Measurements from ENCODE around the gene CSTF1.
"Not testable (repeated sequence)": the region's sequence is repeated elsewhere in the genome, so short reads cannot be mapped to it uniquely, and the experiment has no call there.

Gene CSTF1

GRCh38 chr20:56409521-56409920, 17.1 kb downstream of the CSTF1 start:
- DNase-seq (ENCODE audit: low read depth): peak; percentile 34

GRCh38 chr20:56409956-56410355, 17.5 kb downstream of the CSTF1 start:
- no peak for DNase-seq (ENCODE audit: low read depth)

DNA sequence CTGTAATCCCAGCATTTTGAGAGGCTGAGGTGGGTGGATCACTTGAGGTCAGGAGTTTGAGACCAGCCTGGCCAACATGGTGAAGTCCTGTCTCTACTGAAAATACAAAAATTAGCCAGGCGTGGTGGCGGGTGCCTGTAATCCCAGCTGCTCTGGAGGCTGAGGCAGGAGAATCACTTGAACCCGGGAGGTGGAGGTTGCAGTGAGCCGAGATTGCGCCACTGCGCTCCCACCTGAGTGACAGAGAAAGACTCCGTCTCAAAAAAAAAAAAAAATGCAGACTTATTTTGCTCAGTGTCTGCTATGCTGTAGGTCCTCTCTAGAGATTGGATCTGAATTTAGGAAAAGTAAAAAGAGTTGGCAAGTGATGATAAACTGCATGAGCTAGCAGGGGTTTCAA, 18.8 kb downstream of the CSTF1 start:
- not testable (repeated sequence) for DNase-seq (ENCODE audit: low read depth)

DNA sequence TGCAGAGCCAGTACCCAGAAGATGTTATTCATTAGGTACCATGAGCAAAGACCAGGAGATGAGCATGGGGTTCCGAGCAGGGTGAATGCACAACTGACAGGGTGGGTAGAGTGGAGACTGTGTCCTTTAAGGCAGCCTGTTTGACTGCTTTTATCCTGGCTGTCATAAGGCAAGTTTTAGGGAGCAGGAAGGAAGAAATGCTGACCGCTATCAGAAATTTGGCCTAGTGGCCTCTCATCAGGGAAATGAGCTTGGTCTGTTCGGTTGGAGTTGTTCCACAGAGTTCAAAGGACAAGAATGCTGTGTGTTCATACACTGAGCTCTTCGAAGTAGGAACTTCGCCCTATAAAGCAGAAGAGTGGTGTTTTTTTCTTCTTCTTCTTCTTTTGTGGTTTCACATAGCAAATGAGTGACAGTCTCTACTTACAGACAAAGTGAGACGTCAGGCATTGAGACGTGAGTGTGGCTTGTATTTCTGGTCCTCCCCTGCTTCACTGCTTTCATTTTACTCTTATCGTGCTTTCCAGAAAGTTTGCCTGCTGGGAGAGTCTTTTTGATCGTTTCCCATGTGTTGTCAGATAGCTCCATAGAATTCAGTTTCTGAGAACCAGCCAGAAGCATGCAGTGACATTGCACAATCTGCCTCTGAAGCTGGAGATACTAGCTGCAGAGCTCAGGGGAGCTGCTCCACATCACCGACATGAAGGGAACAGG, 19.5 kb downstream of the CSTF1 start, which contains the start of gene CASS4:
Gene CASS4, plus strand, starts transcription at position 502 of the 714 bp plus-strand sequence. Its CDS starts 199 bp downstream, at position 701.
- peak; percentile 23 for DNase-seq (ENCODE audit: low read depth)

GRCh38 chr20:56412473-56412790, 20.0 kb downstream of the CSTF1 start:
- DNase-seq (ENCODE audit: low read depth): no peak

DNA sequence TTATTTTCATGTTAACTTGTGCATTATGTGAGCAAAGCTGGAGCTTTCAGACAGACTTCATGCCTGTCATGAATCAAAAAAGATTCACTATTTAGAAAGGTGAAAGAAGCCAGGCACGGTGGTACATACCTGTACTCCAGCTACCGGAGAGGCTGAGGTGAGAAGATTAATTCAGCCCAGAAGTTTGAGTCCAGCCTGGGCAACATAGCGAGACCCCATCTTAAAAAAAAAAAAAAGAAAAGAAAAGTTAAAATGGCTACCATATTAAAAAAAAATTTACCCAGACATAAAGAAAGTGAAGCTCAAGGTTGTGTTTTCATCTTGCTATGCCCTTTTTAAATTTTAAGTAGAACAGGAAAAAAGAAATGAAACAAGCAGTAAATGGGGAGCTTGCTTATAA, 20.5 kb downstream of the CSTF1 start:
- no peak for DNase-seq (ENCODE audit: low read depth)

DNA sequence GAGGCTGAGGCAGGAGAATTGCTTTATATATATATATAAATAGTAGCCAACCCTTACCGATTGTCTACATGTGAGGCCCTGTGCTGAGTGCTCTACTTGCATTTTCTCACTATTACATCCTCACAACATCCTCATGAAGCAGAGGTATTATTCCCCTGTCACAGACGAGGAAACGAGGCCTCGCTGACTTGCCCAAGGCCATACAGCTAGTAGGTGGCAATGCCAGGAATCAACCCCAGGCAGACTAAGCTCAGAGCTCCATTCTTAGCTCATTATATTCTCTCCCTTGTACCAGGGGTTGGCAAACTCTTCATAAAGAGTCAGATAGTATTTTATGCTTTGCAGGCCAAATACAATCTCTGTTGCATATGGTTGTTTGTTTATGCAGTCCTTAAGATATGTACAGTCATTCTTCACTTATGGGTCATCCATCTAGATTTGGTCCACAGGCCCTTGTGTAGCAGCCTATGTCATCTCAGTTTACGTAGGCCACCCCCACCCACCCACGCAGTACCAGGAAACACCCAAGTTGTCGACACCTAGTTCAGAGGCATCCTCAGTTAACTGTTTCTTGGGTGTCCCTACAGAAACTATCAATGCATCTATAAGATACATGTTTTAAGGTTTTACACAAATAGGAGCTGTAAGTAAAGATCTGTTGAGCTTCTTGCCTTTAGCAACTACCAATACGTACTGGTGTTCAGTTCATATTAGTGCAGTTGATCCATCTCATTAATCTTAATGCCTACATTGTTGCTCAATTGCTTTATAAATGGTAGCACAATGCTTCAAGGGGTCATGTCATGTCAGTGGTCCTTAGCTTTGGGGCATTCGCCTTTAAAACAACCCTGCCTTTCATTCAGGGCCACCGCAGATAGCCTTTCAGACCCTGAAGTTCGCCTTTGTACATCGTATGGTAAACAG, 22.7 kb downstream of the CSTF1 start:
- DNase-seq (ENCODE audit: low read depth): peak; percentile 83

DNA sequence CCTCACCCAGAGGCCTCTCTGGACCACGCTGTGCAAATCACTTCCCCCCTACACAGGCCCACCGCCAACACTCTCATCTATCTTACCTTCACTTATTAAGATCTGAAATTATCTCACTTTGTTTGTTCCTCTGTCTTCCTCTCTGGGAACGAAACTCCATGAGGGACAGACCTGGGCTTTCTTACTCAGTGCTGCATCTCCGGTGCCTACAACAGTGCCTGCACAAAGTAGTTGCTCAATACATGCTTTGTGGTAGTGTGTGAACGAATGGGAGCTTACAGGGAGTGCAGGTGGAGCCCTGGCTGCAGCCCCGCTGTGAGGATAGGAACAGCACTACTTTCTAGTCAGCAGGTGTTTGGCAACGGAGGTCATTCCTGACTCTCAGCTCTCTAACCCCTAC, 25.0 kb downstream of the CSTF1 start:
- no peak for DNase-seq (ENCODE audit: low read depth)

DNA sequence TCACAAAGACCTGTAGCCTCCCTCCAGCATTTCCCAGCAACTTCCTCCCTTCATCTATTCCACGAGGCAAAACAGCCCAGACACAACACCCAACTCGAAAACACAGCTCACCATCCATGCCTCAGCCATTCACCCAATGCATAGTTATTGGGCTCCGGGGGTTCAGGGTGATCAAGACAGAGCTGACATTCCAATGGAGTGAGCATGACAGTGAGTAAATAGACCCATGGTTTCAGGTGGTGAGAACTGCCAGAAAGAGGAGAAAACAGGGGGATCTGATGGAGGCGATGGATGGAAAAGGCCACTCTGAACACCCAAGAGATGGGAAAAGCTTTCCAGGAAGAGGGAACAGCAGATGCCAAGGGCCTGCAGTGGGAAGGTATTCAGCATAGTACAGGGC, 25.5 kb downstream of the CSTF1 start:
- peak; percentile 54 for DNase-seq (ENCODE audit: low read depth)

- DNase-seq (ENCODE audit: low read depth): no peak
Observed at GRCh38 chr20:56418385-56418861, 26.0 kb downstream of the CSTF1 start.

GRCh38 chr20:56420028-56420427, 27.6 kb downstream of the CSTF1 start:
- no peak for DNase-seq (ENCODE audit: low read depth)

DNA sequence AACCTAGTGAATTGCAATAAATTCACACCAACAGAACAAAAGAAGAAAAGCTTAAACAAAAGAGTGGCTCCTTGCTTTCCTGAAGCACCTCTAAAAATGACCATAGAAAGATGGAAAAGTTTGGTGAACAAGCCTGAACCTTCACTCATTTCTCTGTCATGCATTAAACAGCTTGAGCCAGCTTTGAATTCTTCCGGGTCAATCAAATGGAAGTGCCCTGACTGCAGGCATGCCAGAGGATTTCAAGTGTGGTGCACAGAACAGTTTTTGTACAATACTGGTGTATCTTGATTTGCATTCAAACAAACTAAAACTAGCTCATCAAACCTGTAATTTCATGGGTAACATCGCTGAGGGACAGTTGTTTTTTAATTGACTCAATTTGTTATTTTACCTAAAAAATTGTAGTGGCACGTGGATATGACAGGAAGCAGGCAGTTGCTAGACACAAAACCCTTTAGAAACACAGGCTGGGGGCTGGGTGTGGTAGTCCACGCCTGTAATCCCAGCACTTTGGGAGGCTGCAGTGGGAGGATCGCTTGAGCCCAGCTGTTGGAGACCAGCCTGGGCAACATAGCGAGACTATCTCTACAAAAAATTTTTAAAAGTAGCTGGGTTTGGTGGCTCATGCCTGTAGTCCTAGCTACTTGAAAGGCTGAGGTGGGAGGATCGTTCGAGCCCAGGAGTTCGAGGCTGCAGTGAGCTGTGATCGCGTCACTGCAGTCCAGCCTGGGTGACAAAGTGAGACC, 28.7 kb downstream of the CSTF1 start:
- no peak for DNase-seq (ENCODE audit: low read depth)

- peak; percentile 87 for DNase-seq (ENCODE audit: low read depth)
Observed at GRCh38 chr20:56422076-56422823, 29.8 kb downstream of the CSTF1 start.

- no peak for DNase-seq (ENCODE audit: low read depth)
Observed at GRCh38 chr20:56422824-56423189, 30.4 kb downstream of the CSTF1 start.

DNA sequence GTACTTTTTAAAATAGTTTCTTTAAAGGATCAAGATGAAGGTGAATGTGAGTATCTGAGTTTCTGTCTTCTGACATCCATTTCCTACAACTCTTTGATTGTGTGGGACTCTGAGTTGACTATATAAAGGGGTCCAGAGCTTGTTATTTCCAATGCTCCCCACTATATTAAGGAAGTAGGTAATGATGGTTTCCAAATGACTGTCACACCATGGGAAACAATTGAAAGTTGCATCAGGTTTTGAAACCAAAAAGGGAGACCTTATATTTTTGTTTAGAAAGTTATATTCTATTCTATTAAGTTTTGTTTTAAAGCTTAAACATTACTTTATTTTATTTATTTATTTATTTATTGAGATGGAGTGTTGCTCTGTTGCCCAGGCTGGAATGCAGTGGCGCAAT, 30.8 kb downstream of the CSTF1 start:
- no peak for DNase-seq (ENCODE audit: low read depth)

DNA sequence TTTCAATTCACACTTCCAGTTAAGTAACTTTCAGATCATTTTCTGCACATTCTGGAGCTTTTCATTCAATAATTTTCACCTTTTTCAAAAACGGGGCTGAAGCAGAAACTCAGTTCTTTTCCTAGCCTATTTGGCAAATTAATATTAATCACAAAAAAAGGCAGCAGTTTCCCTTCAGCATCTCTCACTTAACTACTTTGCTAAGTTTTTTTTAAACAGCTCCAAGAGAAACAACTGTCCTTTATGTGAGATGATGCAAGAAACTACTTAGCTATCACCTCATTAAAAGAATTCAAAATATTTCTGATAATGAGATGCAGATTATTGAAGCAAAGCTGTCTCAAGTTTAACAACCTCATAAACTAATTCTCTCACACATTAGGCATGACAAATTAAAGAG, 31.4 kb downstream of the CSTF1 start:
- DNase-seq (ENCODE audit: low read depth): no peak

DNA sequence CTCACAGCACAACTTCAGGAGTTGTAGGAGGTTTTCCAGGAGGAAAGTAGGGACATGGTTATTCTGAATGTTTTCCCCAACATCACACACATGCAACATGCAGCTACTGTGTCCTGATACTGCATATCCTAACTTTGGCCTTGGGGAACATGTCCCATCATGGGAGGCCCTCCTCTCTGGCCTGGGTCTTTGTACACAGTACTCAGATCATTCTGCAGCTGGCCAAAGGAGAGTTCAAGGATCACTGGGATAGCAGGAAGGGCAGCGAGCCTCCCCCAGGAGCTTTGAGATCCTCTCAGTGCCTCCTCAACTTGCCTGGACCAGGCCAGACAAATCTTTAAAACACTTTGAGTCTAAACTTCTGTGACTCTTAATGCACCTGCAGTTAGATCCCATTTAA, 32.5 kb downstream of the CSTF1 start:
- no peak for DNase-seq (ENCODE audit: low read depth)

- DNase-seq (ENCODE audit: low read depth): no peak
Observed at GRCh38 chr20:56426026-56426425, 33.6 kb downstream of the CSTF1 start.

DNA sequence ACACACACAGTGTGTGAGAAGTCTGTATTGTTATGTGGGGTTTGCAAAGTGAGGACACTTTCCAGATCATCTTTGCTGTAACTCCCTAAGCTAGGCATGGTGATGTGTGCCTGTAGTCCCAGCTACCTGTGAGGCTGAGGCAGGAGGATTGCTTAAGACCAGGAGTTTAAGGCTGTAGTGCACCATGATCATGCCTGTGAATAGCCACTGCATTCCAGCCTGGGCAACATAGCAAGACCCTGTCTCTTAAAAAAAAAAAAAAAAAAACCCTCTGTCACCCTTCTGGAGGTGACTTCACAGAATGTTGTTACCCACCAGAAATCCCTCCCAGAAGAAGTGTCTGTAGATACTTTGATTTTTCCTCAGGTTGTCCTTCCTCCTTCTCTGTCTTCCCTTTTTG, 34.5 kb downstream of the CSTF1 start:
- no peak for DNase-seq (ENCODE audit: low read depth)

DNA sequence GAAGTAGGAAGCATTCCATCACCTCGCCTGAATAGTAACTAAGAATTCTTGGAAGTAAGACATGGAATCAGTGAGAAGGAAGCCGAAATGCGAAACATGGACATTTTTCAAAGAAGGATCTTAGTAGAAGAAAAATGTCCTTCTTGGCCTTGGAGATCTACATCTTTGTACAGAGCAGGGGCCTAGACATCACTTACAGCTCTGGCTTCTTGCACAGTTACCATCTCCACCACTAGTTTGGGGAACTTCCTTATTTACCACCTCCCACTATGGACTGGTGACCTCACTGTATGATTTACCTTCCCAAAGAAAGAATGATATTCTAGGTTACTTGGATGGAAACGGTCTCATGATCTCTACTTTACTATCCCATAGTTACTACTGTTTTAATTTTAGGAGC, 35.4 kb downstream of the CSTF1 start:
- DNase-seq (ENCODE audit: low read depth): no peak

DNA sequence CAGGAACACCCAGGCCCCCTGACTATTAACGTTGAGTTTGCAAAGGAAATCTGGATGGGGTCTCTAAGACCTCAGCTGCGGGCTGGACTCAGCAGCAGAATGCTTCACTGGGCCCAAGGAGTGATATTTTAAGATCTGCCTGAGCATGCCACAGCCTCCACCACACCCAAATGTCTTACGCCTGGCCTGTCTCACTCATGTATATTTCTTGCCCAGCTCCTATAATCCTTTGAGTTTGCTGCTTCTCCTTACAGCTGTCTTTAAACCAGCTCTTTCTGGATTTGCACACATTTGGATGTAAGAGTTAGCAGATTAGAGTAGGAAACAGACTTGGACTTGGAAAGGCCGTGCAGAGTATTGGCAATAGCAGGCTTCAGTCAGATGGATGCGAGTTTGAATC, 36.0 kb downstream of the CSTF1 start:
- no peak for DNase-seq (ENCODE audit: low read depth)

DNA sequence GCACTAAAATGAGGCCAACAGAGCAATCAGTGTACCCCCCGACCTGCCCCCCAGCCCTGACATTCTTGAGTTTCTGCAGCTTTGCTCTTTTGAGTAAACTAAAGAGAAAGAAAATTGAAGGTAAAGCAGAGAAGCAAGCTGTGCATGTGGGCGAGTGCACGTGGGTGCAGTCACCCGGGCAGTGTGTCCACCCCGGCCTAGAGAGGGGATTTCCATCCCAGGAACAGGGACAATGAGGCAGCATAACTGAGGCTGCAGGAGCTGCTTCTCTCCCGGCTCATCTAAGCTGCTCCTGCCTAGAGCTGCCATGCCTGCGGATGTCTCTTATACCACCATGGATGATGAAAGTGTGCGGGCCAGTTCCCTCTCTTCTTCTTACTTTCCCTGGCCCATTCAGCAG, 36.4 kb downstream of the CSTF1 start:
- DNase-seq (ENCODE audit: low read depth): no peak
